Upper lobe of left lung (tissue), 6 donors: ENCODE results near the gene SPTB. TPM values are rescaled to one million over a fixed set of nuclear protein-coding genes. Genes with fewer than 3 reads are reported as not detected.

Source experiments
- ATAC-seq, 2 donors: fragments of 200-7000 bp; cut with Tn5 transposase; one replicate each; pipeline ENCODE4 v1.9.1; 2022; ENCODE audit warnings: mild to moderate bottlenecking in 2 of 2, moderate library complexity in 2 of 2; ENCODE audit not compliant: low FRiP score in 2 of 2
- DNase-seq, 2 donors: peaks; one replicate each; pipeline ENCODE4 v3.0.0-alpha.2; 2019 to 2020
- H3K27ac ChIP-seq, 4 donors: fragments of 200-600 bp; sonication (generic); one replicate each; pipeline ENCODE4 v1.5.1; 2016 to 2019
- H3K27me3 ChIP-seq, 4 donors: fragments of 200-600 bp; sonication (generic); one replicate each; pipeline ENCODE4 v1.5.1; 2017 to 2019
- H3K36me3 ChIP-seq, 4 donors: fragments of 200-600 bp; sonication (generic); one replicate each; pipeline ENCODE4 v1.5.1; 2016 to 2019
- H3K4me1 ChIP-seq, 4 donors: fragments of 200-600 bp; sonication (generic); one replicate each; pipeline ENCODE4 v1.5.1; 2018 to 2019
- H3K4me3 ChIP-seq, 4 donors: fragments of 200-600 bp; sonication (generic); one replicate each; pipeline ENCODE4 v1.5.1; 2017 to 2019; ENCODE audit warnings: mild to moderate bottlenecking in 2 of 4, moderate library complexity in 1 of 4
- H3K9me3 ChIP-seq, 4 donors: fragments of 200-600 bp; sonication (generic); one replicate each; pipeline ENCODE4 v1.5.1; 2018 to 2019
- EP300 ChIP-seq, 4 donors: sonication (generic); formaldehyde crosslinking; IDR thresholded peaks; one replicate each; pipeline ENCODE4 v1.5.1; 2017; ENCODE audit warnings: antibody characterized with exemption in 4 of 4, control low read depth in 2 of 4
- POLR2A ChIP-seq, 4 donors: fragments of 450-650 bp; IDR thresholded peaks; one replicate each; pipeline ENCODE4 v1.5.1; 2016 to 2017; ENCODE audit warnings: antibody characterized with exemption in 4 of 4, mild to moderate bottlenecking in 2 of 4
- POLR2AphosphoS5 ChIP-seq, 2 donors: sonication (generic); formaldehyde crosslinking; IDR thresholded peaks; one replicate each; pipeline ENCODE4 v1.5.1; 2017; ENCODE audit warnings: antibody characterized with exemption in 2 of 2
- WGBS, 2 donors: methylation state at CpG; one replicate each; pipeline ENCODE4 v1.1.5; 2017 to 2018; 5-methylcytosine and 5-hydroxymethylcytosine counted together
- total RNA-seq, 6 donors: library from RNA; depleted of rRNA in 4 of 6; stranded (reverse); fragments of >200 nt in 4 of 6; gene quantifications; one replicate each; pipeline versions ENCODE4 v1.1.0 to v1.2.1, GENCODE V29; 2016 to 2021
- TF ChIP-seq, protein P1 (sequence below), 6 experiments: fragments of 450-650 bp in 4 of 6; fragments of 200-600 bp in 2 of 6; sonication (generic) in 2 of 6; IDR thresholded peaks; one replicate each; pipeline ENCODE4 v1.5.1; 2016 to 2019; ENCODE audit warnings: antibody characterized with exemption in 6 of 6
- donor health status: DM: no; HTN: no; CAD: no; lungs with moderate emphysema.
- donor health status: DM: no; HTN: yes; CAD: no; lungs with severe emphysema.

SPTB gene
- total RNA-seq, 6 donors from 2014 or later: 2.1 to 3.3 (median 2.7) TPM

DNA sequence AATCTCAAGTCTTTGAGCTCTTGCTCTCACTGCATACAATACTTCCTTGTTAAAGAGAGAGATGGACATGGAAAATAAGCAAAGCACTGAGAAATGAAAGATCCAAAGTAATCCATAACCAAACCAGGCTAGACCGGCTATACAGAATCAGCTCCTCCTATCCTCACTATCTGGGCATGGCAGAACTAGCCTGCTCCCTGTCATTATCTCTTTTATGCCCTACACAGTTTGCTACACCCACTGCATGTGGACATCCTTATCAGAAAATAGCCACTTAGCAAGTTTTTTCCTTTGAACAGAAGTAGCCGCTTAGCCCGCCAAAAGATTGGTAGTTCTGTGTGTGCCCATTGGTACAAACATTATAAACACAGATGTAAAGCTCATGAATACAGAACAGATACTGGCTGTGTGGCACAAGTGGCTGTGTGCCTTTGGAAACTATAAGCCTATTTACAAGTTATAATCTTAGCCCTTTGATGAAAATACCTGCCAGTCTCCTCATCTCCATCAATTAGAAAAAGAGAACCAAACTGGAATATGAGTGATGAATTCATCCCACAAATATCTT is 34.7 kb downstream of the SPTB start:
- DNase-seq (no peak), ATAC-seq (no peak)
- Histone ChIP-seq H3K4me1 (peaks cover 0 to 4% (median 2%) of the 10 kb centered on the region in 4 donors), H3K36me3 (no peaks in the 10 kb centered on the region), H3K4me3 (no peak overlapping the region), H3K9me3 (no peaks in the 10 kb centered on the region), H3K27ac (no peak overlapping the region), H3K27me3 (no peaks in the 10 kb centered on the region)
- 80 to 85% methylated on average over 3 of the region's 3 CpGs for WGBS, 2 donors
- TF ChIP-seq EP300 (IDR thresholded peaks at IDR 0.05): no peak
- no peak for TF ChIP-seq POLR2A (IDR thresholded peaks at IDR 0.05)
- TF ChIP-seq, protein P1, sequence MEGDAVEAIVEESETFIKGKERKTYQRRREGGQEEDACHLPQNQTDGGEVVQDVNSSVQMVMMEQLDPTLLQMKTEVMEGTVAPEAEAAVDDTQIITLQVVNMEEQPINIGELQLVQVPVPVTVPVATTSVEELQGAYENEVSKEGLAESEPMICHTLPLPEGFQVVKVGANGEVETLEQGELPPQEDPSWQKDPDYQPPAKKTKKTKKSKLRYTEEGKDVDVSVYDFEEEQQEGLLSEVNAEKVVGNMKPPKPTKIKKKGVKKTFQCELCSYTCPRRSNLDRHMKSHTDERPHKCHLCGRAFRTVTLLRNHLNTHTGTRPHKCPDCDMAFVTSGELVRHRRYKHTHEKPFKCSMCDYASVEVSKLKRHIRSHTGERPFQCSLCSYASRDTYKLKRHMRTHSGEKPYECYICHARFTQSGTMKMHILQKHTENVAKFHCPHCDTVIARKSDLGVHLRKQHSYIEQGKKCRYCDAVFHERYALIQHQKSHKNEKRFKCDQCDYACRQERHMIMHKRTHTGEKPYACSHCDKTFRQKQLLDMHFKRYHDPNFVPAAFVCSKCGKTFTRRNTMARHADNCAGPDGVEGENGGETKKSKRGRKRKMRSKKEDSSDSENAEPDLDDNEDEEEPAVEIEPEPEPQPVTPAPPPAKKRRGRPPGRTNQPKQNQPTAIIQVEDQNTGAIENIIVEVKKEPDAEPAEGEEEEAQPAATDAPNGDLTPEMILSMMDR (IDR thresholded peaks at IDR 0.05): no peak
- no peak for TF ChIP-seq POLR2AphosphoS5 (IDR thresholded peaks at IDR 0.05)

DNA sequence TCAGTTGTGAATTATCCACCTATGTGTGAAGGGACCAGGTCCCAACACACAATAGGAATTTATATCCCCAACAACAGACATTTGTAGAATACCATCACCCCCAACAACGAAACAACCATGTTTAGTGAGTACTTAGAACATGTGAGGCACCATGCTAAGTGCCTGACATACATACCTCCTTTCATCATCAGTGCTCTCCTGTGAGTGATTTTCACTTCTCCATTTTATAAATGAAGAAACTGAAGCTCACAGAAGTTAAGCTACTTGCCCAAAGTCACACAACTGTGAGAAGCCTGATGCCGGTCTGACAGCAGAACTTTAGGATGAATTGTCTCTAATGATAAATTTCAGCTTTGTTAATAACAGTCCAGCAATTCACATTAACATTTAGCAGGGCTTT is 35.4 kb downstream of the SPTB start:
- TF ChIP-seq POLR2AphosphoS5 (IDR thresholded peaks at IDR 0.05): no peak
- no peak for TF ChIP-seq POLR2A (IDR thresholded peaks at IDR 0.05)
- TF ChIP-seq, protein P1 (IDR thresholded peaks at IDR 0.05): no peak
- TF ChIP-seq EP300 (IDR thresholded peaks at IDR 0.05): no peak
- H3K27me3 ChIP-seq: no peaks in the 10 kb centered on the region
- no peak overlapping the region for H3K4me3 ChIP-seq
- H3K36me3 ChIP-seq: no peaks in the 10 kb centered on the region
- H3K27ac ChIP-seq: no peak overlapping the region
- DNase-seq (no peak), ATAC-seq (no peak)
- peaks cover 0 to 4% (median 2%) of the 10 kb centered on the region in 4 donors for H3K4me1 ChIP-seq
- 66 to 76% methylated on average over 2 of the region's 2 CpGs for WGBS, 2 donors
- H3K9me3 ChIP-seq: no peaks in the 10 kb centered on the region

DNA sequence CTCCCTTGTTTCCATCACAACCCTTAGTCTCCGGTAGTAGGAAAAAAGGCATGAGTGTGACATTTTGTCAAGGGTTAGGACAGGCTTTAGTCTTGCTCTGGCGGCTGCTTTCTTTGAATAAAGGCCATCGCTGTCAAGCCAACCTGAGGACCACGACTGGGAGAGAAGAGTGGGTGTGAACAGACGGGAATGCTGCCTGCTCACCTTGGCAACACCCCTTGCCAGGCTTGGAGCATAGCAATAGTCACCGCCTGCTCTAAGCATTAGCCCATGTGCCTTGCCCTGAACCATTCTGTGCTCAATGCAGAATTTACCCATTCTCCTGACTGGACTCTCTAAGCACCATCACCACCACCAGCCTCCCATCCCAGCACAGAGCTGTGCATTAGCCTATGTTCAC is 36.2 kb downstream of the SPTB start:
- Histone ChIP-seq H3K27ac (no peak overlapping the region), H3K9me3 (no peaks in the 10 kb centered on the region), H3K36me3 (no peaks in the 10 kb centered on the region), H3K27me3 (no peaks in the 10 kb centered on the region), H3K4me3 (no peak overlapping the region), H3K4me1 (peaks cover 0 to 4% (median 2%) of the 10 kb centered on the region in 4 donors)
- DNase-seq (no peak), ATAC-seq (no peak)
- TF ChIP-seq POLR2A (IDR thresholded peaks at IDR 0.05) (no peak), EP300 (IDR thresholded peaks at IDR 0.05) (no peak)
- TF ChIP-seq, protein P1 (IDR thresholded peaks at IDR 0.05): no peak
- WGBS, 2 donors: 85 to 88% methylated on average over 6 of the region's 6 CpGs

DNA sequence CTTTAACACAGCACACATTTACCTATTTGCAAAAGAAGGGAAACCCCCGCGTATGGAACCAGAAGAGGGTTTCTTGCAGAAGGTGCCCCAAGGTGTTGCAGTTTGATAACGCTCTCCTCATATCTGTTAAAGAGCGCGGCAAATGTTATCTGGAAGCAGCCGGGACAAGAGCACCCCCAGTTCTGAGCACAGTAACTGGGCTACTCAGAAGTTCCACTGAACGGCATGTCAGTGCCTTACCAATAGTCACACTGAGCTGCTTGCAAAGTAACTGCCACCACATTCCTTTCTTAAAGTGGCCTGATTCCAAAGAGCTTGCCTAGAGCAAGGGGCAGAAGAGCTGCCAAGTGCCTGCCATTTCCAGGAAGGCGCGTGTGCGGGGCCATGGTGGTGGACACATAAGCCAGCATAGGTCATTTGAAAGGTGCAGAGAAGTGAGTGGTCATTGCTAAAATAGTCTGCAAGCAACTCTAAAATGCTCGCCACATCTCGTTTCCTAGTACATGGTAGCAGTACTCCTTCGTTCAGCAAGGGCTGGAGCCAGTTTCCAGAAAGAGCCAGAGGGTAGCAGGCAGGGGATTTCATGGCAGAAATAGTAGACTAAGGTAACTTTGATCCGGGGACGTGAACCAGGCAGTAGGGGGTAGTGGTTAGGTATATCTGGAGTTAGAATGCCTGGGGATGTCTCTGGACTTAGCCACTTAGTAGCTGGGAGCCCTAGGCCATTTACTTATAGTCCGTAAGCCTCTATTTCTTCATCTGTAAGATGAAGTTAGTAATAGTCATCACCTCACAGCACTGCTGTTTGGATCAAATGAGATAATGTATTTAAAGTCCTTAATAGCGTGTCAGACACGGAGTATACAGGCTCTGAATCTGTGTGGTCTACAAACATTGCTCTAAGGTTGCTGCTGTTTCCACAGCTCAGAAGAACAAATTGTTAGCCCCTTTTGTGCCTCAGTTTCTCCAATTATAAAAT is 37.6 kb downstream of the SPTB start:
- Histone ChIP-seq H3K27me3 (no peaks in the 10 kb centered on the region), H3K27ac (no peak overlapping the region), H3K9me3 (no peaks in the 10 kb centered on the region), H3K4me3 (no peak overlapping the region), H3K36me3 (no peaks in the 10 kb centered on the region), H3K4me1 (peaks cover 0 to 4% (median 2%) of the 10 kb centered on the region in 4 donors)
- TF ChIP-seq POLR2AphosphoS5 (IDR thresholded peaks at IDR 0.05) (no peak), EP300 (IDR thresholded peaks at IDR 0.05) (no peak), POLR2A (IDR thresholded peaks at IDR 0.05) (no peak)
- TF ChIP-seq, protein P1 (IDR thresholded peaks at IDR 0.05): no peak
- ATAC-seq (peak in 1 of 2 donors; percentile 56), DNase-seq (no peak)
- WGBS, 2 donors: 64 to 70% methylated on average over 18 of the region's 18 CpGs
